DND-41 (cell line): Measurements from ENCODE around the gene RCAN2.

Experiments
- ATAC-seq: fragments of 200-7000 bp; cut with Tn5 transposase; 3 replicates; pipeline ENCODE4 v1.9.1; 2021; ENCODE audit warnings: low read depth; ENCODE audit not compliant: insufficient read depth
- DNase-seq: peaks from one replicate; pipeline ENCODE4 v3.0.0-alpha.2; 2020
- H2AFZ ChIP-seq: 2 replicates; pipeline ENCODE4 v1.6.0; 2012; ENCODE audit warnings: low read depth, low read length
- H3K27ac ChIP-seq: 2 replicates; pipeline ENCODE4 v1.5.1; 2012; ENCODE audit warnings: low read length, inconsistent platforms
- H3K27me3 ChIP-seq: fragments of 200-600 bp; sonication (generic); 2 replicates; pipeline ENCODE4 v1.6.0; 2012; ENCODE audit warnings: low read length, mild to moderate bottlenecking, inconsistent platforms; ENCODE audit not compliant: insufficient read depth, poor library complexity
- H3K36me3 ChIP-seq: 2 replicates; pipeline ENCODE4 v1.5.1; 2012; ENCODE audit warnings: low read length, inconsistent platforms; ENCODE audit not compliant: insufficient read depth
- H3K4me1 ChIP-seq: 2 replicates; pipeline ENCODE4 v1.5.1; 2012; ENCODE audit warnings: mild to moderate bottlenecking, low read length; ENCODE audit not compliant: insufficient read depth
- H3K4me2 ChIP-seq: 2 replicates; pipeline ENCODE4 v1.6.0; 2012; ENCODE audit warnings: mild to moderate bottlenecking, moderate library complexity, low read length, inconsistent platforms; ENCODE audit not compliant: insufficient read depth
- H3K4me3 ChIP-seq, 2 experiments: fragments of 200-600 bp in 1 of 2; shearing (Covaris generic) in 1 of 2; 2 replicates each; pipeline ENCODE4 v1.5.1; 2012 to 2016; ENCODE audit warnings: inconsistent platforms in 2 of 2, low read length in 2 of 2, mild to moderate bottlenecking in 2 of 2, low read depth in 1 of 2, moderate library complexity in 1 of 2
- H3K79me2 ChIP-seq: 2 replicates; pipeline ENCODE4 v1.6.0; 2012; ENCODE audit warnings: low read length, inconsistent platforms; ENCODE audit not compliant: insufficient read depth
- H3K9ac ChIP-seq: 2 replicates; pipeline ENCODE4 v1.6.0; 2012; ENCODE audit warnings: low read depth, mild to moderate bottlenecking, inconsistent platforms, low read length, moderate library complexity
- H3K9me3 ChIP-seq: 2 replicates; pipeline ENCODE4 v1.5.1; 2012; ENCODE audit warnings: low read length, moderate library complexity, mild to moderate bottlenecking, inconsistent platforms; ENCODE audit not compliant: insufficient read depth, severe bottlenecking
- H4K20me1 ChIP-seq: 2 replicates; pipeline ENCODE4 v1.6.0; 2012; ENCODE audit warnings: low read length; ENCODE audit not compliant: insufficient read depth
- CTCF ChIP-seq: IDR thresholded peaks from 2 replicates; pipeline ENCODE4 v1.5.1; 2012; ENCODE audit warnings: borderline replicate concordance, low read length, moderate library complexity, mild to moderate bottlenecking; ENCODE audit not compliant: poor library complexity, severe bottlenecking; ENCODE audit errors: extremely low read depth
- EZH2 ChIP-seq: IDR thresholded peaks from 3 replicates; pipeline ENCODE4 v1.6.1; 2012; ENCODE audit warnings: borderline replicate concordance, low read depth, mild to moderate bottlenecking, moderate library complexity, low read length, inconsistent platforms; ENCODE audit not compliant: severe bottlenecking

RCAN2 gene

DNA sequence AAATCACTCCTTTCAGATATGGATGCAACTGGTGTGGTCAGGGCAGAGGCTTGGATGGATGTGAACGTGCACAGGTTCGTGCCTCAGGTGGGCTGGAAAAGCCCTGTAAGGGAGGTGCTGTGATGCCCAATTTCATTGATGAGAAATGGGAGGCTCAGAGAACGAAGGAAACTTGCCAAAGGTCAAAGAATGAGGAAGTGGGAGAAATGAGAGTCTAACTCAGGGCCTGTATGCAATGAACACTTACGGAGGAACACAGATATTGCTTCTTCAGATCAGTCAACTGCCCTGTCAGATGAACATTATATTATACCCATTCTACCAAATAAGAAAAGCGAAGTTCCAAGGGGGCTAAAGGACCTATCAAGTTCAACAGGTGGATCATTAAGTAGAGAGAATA, 134.7 kb downstream of the RCAN2 start:
- no peaks in the 10 kb centered on the region for H3K27me3 ChIP-seq
- no peak overlapping the region for H3K9ac ChIP-seq
- no peaks in the 10 kb centered on the region for H3K36me3 ChIP-seq
- no peak for ATAC-seq
- no peaks in the 10 kb centered on the region for H3K4me1 ChIP-seq
- H2AFZ ChIP-seq, result no peak overlapping the region
- no peaks in the 10 kb centered on the region for H3K9me3 ChIP-seq
- no peak for TF ChIP-seq EZH2
- TF ChIP-seq CTCF, result no peak
- H3K4me2 ChIP-seq, result no peak overlapping the region
- H3K27ac ChIP-seq, result no peak overlapping the region
- no peaks in the 10 kb centered on the region for H3K79me2 ChIP-seq
- H3K4me3 ChIP-seq, result no peak overlapping the region
- no peaks in the 10 kb centered on the region for H4K20me1 ChIP-seq
- no peak for DNase-seq

- DNase-seq (no peak), ATAC-seq (no peak)
- Histone ChIP-seq H2AFZ (no peak overlapping the region), H3K4me1 (no peaks in the 10 kb centered on the region), H3K36me3 (no peaks in the 10 kb centered on the region), H3K9ac (no peak overlapping the region), H4K20me1 (no peaks in the 10 kb centered on the region), H3K27ac (no peak overlapping the region), H3K79me2 (no peaks in the 10 kb centered on the region), H3K27me3 (no peaks in the 10 kb centered on the region), H3K9me3 (no peaks in the 10 kb centered on the region), H3K4me3 (no peak overlapping the region), H3K4me2 (no peak overlapping the region)
- TF ChIP-seq CTCF (no peak), EZH2 (no peak)
Measured at GRCh38 chr6:46353528-46353927, 137.7 kb downstream of the RCAN2 start.

DNA sequence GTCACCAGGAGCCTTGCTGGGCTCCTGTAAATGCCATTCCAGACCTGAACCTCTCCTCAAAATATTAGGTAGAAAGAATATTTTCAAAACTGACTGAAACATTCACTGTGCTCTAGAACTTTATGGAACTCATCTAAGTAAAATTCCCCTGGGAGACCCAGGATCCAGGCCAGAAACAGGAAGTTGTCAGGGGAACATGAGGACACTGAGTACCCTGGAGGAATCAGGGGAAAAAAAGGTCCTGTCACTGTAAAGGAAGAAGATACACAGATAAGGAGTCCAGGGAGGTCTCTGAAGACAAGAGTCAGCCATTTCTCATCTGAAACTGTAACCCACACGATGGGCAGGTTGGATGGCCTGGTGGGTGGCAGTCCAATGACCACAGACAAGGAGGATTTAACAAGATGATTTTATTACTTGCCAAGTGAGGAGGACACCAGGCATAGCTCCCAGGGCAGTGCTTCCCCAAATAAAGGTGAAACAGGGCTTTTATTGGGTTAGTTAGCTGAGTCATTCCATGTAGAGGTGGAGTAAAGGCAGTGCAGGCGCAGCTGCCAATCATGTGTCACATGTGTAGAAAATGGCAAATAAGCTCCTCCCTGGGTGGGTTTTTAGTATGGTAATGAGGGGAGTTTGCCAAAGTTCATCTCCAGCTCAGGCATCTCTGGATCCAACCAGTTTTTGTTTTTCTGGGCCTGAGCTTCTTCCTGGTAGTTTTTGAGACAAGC, 138.5 kb downstream of the RCAN2 start:
- no peak overlapping the region for H3K4me2 ChIP-seq
- H4K20me1 ChIP-seq, result no peaks in the 10 kb centered on the region
- H2AFZ ChIP-seq, result no peak overlapping the region
- no peaks in the 10 kb centered on the region for H3K36me3 ChIP-seq
- no peak overlapping the region for H3K27ac ChIP-seq
- ATAC-seq (no peak), DNase-seq (no peak)
- TF ChIP-seq EZH2, result no peak
- no peak for TF ChIP-seq CTCF
- no peaks in the 10 kb centered on the region for H3K4me1 ChIP-seq
- no peak overlapping the region for H3K4me3 ChIP-seq
- no peaks in the 10 kb centered on the region for H3K27me3 ChIP-seq
- H3K9me3 ChIP-seq, result no peaks in the 10 kb centered on the region
- H3K79me2 ChIP-seq, result no peaks in the 10 kb centered on the region
- no peak overlapping the region for H3K9ac ChIP-seq

DNA sequence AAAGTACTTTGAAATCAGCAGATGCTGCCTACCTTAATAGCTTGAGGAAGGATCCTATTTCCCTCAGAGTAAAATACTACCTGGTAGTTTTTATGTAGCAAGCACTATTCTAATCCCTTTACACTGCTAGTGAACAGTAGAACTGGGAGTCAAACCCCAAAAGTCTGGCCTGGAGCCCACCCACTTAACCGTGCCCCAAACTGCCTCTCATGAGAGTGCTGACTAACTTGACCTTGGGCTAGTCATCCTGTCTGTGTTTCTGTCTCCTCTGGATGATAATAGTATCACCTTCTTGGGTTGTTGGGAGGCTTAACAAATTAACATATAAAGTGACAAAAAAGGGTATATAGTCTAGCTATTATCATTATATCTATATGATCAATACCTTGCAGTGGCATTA, 140.5 kb downstream of the RCAN2 start:
- DNase-seq (no peak), ATAC-seq (no peak)
- Histone ChIP-seq H3K9ac (no peak overlapping the region), H2AFZ (no peak overlapping the region), H3K4me3 (no peak overlapping the region), H3K27ac (no peak overlapping the region), H3K4me1 (no peaks in the 10 kb centered on the region), H3K9me3 (no peaks in the 10 kb centered on the region), H3K79me2 (no peaks in the 10 kb centered on the region), H3K27me3 (no peaks in the 10 kb centered on the region), H3K4me2 (no peak overlapping the region), H3K36me3 (no peaks in the 10 kb centered on the region), H4K20me1 (no peaks in the 10 kb centered on the region)
- no peak for TF ChIP-seq CTCF
- no peak for TF ChIP-seq EZH2
